Muscle layer of colon (tissue), 2 donors: ENCODE measurements around the gene KLHL9.

Experiments used
- H3K27ac ChIP-seq: one replicate; pipeline ENCODE4 v1.7.0; 2013; ENCODE audit warnings: low read depth, mild to moderate bottlenecking, low read length, moderate library complexity
- H3K27me3 ChIP-seq, 2 donors: one replicate each; pipeline ENCODE4 v1.7.0; 2013; ENCODE audit warnings: low read length in 2 of 2, mild to moderate bottlenecking in 2 of 2; ENCODE audit not compliant: insufficient read depth in 2 of 2, control insufficient read depth in 1 of 2
- H3K36me3 ChIP-seq: one replicate; pipeline ENCODE4 v1.7.0; 2013; ENCODE audit warnings: mild to moderate bottlenecking, low read length; ENCODE audit not compliant: insufficient read depth
- H3K4me1 ChIP-seq: one replicate; pipeline ENCODE4 v1.7.0; 2013; ENCODE audit warnings: mild to moderate bottlenecking, low read length; ENCODE audit not compliant: insufficient read depth
- H3K4me3 ChIP-seq, 2 donors: one replicate each; pipeline ENCODE4 v1.7.0; 2013; ENCODE audit warnings: low read length in 2 of 2, low read depth in 1 of 2, mild to moderate bottlenecking in 1 of 2, moderate library complexity in 1 of 2
- H3K9ac ChIP-seq: one replicate; pipeline ENCODE4 v1.7.0; 2013; ENCODE audit warnings: low read length
- H3K9me3 ChIP-seq: one replicate; pipeline ENCODE4 v1.7.0; 2013; ENCODE audit warnings: mild to moderate bottlenecking, low read length
- donor health status: abdominal sarcoma.
- donor health status: Adenocarcinoma of cecum.

KLHL9 gene

DNA sequence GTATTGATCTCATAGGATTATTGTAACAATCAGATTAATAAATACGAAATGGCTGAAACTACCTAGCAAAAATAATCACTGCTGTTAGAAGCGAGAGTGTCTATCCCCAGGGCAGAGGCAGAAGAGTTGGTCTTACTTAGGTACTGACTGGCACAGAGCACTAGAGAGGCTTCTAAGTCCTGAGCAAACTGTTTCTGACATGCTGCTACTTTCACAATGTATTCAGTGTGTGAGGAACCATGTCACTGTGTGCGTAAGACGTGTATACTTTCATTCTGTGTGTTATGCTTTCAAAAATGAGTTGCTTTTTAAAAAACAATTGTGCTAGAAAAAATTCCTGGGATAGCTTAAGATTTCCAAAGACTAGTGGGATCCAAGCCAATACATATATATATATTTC, 5.5 kb upstream of the KLHL9 start:
- Histone ChIP-seq H3K9ac (no peak overlapping the region), H3K27ac (no peak overlapping the region), H3K36me3 (no peaks in the 10 kb centered on the region), H3K27me3 (no peaks in the 10 kb centered on the region), H3K9me3 (no peaks in the 10 kb centered on the region), H3K4me1 (no peaks in the 10 kb centered on the region), H3K4me3 (no peak overlapping the region)

DNA sequence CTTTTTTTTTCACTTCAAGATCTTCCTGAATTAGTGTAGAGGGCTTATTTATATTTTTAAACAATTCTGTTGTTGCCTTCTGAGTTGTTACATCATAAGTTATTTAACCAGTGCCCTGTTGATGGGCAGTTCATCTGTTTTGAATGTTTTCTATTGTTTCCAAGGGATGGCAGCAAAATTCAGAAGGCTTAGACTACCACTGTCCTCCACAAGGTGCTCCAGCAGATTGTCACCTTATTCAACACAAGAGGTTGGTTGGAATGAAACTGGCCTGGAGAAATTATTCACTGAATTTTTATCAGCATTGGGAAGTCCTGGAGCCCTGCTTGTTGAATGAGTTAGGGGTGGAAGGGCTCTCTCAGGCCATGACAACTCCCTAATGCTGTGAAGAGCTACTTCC, 1.3 kb upstream of the KLHL9 start:
- peaks cover 8% of the 10 kb centered on the region for H3K36me3 ChIP-seq
- H3K27ac ChIP-seq = no peak overlapping the region
- peaks cover 29% of the 10 kb centered on the region for H3K4me1 ChIP-seq
- H3K9me3 ChIP-seq = no peaks in the 10 kb centered on the region
- H3K9ac ChIP-seq = no peak overlapping the region
- H3K27me3 ChIP-seq = no peaks in the 10 kb centered on the region
- H3K4me3 ChIP-seq = no peak overlapping the region

DNA sequence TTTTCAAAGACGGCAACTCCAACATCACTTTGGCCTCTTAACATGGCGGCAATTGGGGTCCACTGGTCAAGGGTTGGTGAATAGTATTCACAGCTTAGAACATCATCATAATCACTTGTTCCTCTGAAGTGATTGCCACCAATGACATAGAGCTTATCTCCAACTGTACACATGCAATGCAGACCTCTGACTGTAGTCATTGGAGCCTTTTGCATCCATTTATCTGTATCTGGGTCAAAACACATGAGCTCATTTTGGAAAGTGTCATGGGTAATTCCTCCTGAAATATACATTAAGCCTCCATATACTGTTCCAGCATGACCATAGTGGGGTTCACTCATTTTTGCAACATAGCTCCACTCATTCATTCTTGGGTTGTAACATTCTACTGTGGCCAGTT, 2.0 kb downstream of the KLHL9 start:
- peak overlapping the region; percentile 87 for H3K9ac ChIP-seq
- H3K4me3 ChIP-seq = peak overlapping the region in 1 of 2 donors; percentile 84

DNA sequence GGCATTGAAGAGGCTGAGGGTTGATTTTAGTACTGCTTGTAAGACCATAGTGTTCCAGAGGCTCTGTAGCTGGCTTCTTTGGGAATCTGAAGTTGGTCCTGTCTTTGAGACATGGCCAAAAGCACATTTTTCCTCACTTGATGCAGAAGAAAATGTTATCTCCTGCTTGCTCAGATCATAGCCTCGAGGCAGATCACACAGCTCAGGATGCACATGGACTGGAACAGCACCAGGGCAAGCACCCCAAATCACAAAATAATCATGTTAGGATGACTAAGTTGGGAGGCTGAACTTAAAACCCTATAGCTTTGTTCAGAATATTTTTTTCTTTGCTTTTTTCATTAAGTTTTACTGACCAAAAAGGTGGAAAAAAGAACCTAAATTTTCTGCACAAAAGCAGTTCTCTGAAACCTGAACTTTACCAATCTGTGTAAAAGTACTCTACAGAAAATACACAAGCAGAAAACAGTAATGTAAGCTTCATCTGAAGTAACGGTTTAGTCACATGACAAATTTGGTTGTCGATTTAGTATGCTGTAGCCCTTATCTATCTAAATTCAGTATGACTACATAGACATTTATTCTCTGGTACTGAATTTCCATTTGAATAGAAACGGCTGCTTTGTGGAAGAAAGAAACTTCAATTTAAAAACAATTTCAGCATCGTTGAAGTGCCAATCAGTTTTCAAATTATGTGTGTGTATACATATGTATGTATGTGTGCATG, 3.4 kb downstream of the KLHL9 start:
- peak overlapping the region; percentile 13 for H3K9ac ChIP-seq

More for the DNA sequence above, 2.0 kb downstream of the KLHL9 start:
- Histone ChIP-seq H3K9me3 (no peaks in the 10 kb centered on the region), H3K27ac (no peak overlapping the region), H3K4me1 (peaks cover 51% of the 10 kb centered on the region), H3K27me3 (no peaks in the 10 kb centered on the region), H3K36me3 (peaks cover 19% of the 10 kb centered on the region)

DNA sequence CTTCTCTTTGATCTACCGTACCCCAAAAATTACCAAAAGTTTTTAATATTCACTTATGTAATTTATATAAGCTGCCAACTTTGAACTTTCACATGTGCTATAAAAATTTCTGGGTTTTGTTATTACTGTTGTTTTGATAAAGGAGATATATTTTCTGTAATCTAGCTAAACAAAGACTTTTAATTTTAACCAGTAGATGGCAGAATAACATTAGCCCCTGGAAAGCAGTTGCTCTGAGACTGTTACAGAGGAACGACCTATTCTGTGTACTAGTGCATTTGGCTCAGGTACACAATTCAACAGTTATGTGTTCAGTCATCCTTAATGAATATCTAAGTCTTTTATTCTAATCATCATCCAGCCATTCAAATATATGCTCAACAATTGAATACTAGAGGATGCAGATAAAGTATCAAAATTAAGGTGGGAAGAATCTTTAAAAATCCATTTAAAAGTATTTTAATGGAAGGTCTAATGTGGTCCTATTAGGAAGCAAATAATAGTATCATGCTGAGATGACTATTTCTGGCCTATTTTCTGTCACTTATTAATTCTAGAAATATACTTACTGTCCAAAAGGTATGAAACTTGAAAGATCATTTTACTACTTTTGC, 8.6 kb downstream of the KLHL9 start:
- Histone ChIP-seq H3K36me3 (peaks cover 29% of the 10 kb centered on the region), H3K4me1 (peaks cover 35% of the 10 kb centered on the region), H3K27me3 (no peaks in the 10 kb centered on the region), H3K9me3 (no peaks in the 10 kb centered on the region), H3K9ac (no peak overlapping the region), H3K4me3 (no peak overlapping the region), H3K27ac (no peak overlapping the region)

More for the DNA sequence above, 3.4 kb downstream of the KLHL9 start:
- no peaks in the 10 kb centered on the region for H3K9me3 ChIP-seq
- H3K27ac ChIP-seq = no peak overlapping the region
- peak overlapping the region in 1 of 2 donors; percentile 4 for H3K4me3 ChIP-seq
- no peaks in the 10 kb centered on the region for H3K27me3 ChIP-seq
- peaks cover 19% of the 10 kb centered on the region for H3K36me3 ChIP-seq
- peaks cover 60% of the 10 kb centered on the region for H3K4me1 ChIP-seq

DNA sequence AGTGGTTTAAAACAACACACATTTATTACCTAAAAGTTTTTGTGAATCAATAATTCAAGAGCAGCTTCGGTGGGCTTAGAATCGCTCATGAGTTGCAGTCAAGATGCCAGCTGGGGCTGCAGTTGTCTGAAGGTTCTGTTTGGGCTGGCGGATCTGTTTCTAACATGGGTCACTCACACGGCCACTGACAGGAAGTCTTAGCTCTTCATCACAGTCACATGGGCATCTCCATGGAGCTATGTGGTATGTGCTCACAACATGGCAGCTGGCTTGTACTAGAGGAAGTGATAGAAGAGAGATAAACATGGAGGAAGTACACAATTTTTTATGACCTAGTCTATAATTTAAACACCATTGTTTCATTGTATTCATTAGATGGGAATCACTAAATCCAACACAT, 11.2 kb downstream of the KLHL9 start:
- peaks cover 23% of the 10 kb centered on the region for H3K36me3 ChIP-seq
- no peak overlapping the region for H3K9ac ChIP-seq
- H3K4me1 ChIP-seq = peaks cover 15% of the 10 kb centered on the region
- no peaks in the 10 kb centered on the region for H3K9me3 ChIP-seq
- H3K27me3 ChIP-seq = no peaks in the 10 kb centered on the region
- no peak overlapping the region for H3K4me3 ChIP-seq
- H3K27ac ChIP-seq = no peak overlapping the region

DNA sequence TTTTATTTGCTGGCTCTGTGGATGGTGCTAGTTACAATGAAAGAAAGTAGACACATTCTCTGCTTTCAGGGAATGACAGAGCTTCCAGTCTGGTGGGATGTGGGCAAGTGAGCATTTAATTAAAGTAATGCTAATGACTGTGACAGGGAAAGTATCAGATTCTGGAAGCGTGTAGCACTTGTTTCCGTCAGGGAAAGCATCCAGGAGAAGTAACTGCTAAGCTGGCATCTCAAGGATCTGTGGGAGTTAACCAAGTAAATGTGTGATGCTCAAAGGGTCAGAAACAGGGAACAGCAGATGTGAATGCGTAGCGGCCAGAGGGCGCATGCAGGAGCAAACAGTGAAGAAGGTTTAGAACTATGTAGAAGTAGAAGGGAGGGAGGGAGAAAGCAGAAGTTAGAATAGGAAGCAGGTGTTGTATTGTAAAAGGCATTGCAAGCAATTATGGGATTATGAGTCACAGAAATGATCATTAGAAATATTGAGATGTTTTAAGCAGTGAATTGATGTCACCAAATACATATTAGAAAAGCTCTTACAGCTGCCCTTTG, 12.2 kb downstream of the KLHL9 start:
- Histone ChIP-seq H3K36me3 (peaks cover 22% of the 10 kb centered on the region), H3K27ac (no peak overlapping the region), H3K9me3 (no peaks in the 10 kb centered on the region), H3K4me1 (peaks cover 12% of the 10 kb centered on the region), H3K9ac (no peak overlapping the region), H3K27me3 (no peaks in the 10 kb centered on the region), H3K4me3 (no peak overlapping the region)

DNA sequence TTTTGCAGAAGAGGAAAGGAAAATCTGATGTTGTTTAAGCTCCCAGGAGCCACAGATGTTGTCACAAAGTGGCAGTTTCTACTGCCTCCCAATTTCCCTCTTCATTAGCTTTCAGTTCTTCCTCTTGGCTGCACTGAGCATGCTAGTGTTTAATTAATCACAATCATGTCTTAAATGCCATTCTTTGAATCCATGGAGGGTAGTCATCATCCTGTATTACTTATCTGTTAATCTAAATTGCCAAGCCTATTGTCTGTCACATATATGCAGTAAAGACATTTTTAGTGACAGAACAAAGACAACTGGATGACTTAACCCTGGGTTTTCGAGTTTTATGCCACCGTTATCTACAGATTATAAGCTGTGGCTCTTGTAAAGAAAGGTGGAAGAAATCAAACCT, 14.7 kb downstream of the KLHL9 start:
- Histone ChIP-seq H3K27ac (no peak overlapping the region), H3K4me3 (no peak overlapping the region), H3K9me3 (no peaks in the 10 kb centered on the region), H3K4me1 (peaks cover 5% of the 10 kb centered on the region), H3K27me3 (no peaks in the 10 kb centered on the region), H3K36me3 (peaks cover 22% of the 10 kb centered on the region), H3K9ac (no peak overlapping the region)

DNA sequence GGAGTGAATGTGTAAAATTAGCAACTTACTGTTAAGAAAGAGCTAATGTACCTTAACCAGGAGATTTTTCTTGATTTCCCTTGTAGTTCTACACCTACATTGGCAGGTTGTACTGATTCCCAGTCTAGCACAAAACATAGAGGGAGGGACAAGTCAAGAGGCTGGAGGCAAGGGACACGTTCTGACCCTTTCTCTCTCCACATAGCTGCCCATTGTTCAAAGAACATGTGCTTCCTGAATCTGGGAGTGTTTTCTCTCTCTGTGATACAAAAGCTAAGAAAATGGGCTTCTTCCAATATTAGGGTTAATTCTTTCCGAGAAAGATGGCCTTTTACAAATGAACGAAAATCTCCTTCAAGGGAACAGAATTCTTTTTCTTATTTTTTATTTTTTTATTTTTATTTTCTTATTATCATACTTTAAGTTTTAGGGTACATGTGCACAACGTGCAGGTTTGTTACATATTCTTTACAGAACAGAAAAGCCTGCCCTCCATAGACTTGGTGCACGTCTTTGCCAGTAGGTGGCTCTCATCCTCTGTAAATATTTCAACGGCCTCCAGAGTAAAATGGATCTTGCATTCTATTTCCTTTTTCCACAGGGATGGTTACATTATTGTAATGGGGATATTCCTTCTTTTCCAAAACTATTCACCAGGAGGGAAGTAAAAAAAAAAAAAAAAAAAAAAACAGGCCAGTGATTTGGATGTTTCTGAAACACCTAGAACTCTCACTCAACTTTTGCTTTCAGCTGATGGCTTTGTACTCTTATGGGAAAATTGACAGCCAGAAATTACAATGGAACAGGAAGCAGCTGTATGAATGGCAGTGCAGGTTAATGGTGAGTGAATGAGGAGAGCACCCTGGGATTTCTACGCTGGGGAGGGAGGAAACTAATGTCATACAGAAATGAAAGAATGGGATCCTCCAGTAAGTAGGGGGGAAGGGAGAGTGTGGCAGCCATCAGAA, 17.0 kb downstream of the KLHL9 start:
- Histone ChIP-seq H3K9ac (no peak overlapping the region), H3K9me3 (no peaks in the 10 kb centered on the region), H3K4me1 (peaks cover 5% of the 10 kb centered on the region), H3K27me3 (no peaks in the 10 kb centered on the region), H3K27ac (no peak overlapping the region), H3K4me3 (no peak overlapping the region), H3K36me3 (peaks cover 12% of the 10 kb centered on the region)

DNA sequence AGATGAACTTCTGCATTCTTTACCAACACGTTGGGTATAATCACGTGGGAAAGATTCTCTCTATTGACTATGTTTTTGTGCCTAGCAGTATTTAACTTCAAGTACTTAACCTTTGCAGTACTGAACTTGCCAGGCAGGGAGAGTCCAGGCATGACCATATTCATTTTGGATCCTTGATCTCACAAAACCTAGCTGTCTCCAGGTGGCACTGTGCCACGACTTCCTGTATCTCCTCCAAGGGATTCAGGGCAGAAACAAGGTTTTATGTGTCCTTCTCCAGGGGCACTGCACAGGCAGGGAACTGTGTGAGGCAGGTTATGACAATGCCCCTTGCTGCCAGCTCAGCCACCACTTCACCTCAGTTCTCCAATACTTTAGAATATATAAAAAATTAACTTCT, 18.3 kb downstream of the KLHL9 start:
- Histone ChIP-seq H3K4me1 (peaks cover 5% of the 10 kb centered on the region), H3K9ac (no peak overlapping the region), H3K4me3 (no peak overlapping the region), H3K27me3 (no peaks in the 10 kb centered on the region), H3K27ac (no peak overlapping the region), H3K9me3 (no peaks in the 10 kb centered on the region), H3K36me3 (peaks cover 4% of the 10 kb centered on the region)
